ENCODE data around the gene IARS1. TPM values are rescaled to one million over a fixed set of nuclear protein-coding genes. Genes with fewer than 3 reads are reported as not detected.

Gene IARS1
- total RNA-seq, 1 experiment from 2014 or later, result 403 TPM

- intact Hi-C loops (cut with micrococcal nuclease), result no loop called here
- H3K36me3 Mint-ChIP-seq (ENCODE audit: insufficient read depth, unreplicated experiment), result peaks cover 10% of the 10 kb centered on the region
- no peaks in the 10 kb centered on the region for H3K9me3 Mint-ChIP-seq (ENCODE audit: unreplicated experiment)
- no peaks in the 10 kb centered on the region for H3K27me3 Mint-ChIP-seq (ENCODE audit: insufficient read depth, unreplicated experiment)
- DNase-seq (ENCODE audit: unreplicated experiment), result no peak
- BruUV-seq (replicated peaks), result no TSS peak
- H3K4me3 Mint-ChIP-seq (ENCODE audit: unreplicated experiment), result no peak overlapping the region
- peaks cover 12% of the 10 kb centered on the region for H3K4me1 Mint-ChIP-seq (ENCODE audit: insufficient read depth, unreplicated experiment)
- ChIA-PET POLR2A (interaction anchor here (0.6 to 3.3 kb wide), 5 partner anchors 9 to 219 kb away, joined by 3 to 8 read pairs (median 3); no protein-coding TSS in a partner anchor), CTCF (interaction anchor here (0.6 to 2.3 kb wide), 5 partner anchors 10 to 458 kb away, joined by 3 to 16 read pairs (median 3); no protein-coding TSS in a partner anchor)
- H3K27ac Mint-ChIP-seq (ENCODE audit: low read depth, unreplicated experiment), result peak overlapping the region; percentile 13
- TF ChIP-seq CTCF (IDR thresholded peaks at IDR 0.05; ENCODE audit: unreplicated experiment), result no peak
These were observed 39.8 kb upstream of the IARS1 start for GRCh38 chr9:92333282-92333634.

GRCh38 chr9:92332577-92333281, 39.2 kb upstream of the IARS1 start:
- BruUV-seq (replicated peaks), result no TSS peak
- Mint-ChIP-seq H3K27ac (ENCODE audit: low read depth, unreplicated experiment) (peak overlapping the region; percentile 13), H3K36me3 (ENCODE audit: insufficient read depth, unreplicated experiment) (peaks cover 10% of the 10 kb centered on the region), H3K9me3 (ENCODE audit: unreplicated experiment) (no peaks in the 10 kb centered on the region), H3K4me1 (ENCODE audit: insufficient read depth, unreplicated experiment) (peaks cover 17% of the 10 kb centered on the region), H3K27me3 (ENCODE audit: insufficient read depth, unreplicated experiment) (no peaks in the 10 kb centered on the region), H3K4me3 (ENCODE audit: unreplicated experiment) (no peak overlapping the region)
- CTCF ChIA-PET, result interaction anchor here (0.6 to 2.3 kb wide), 5 partner anchors 11 to 458 kb away, joined by 3 to 16 read pairs (median 3); no protein-coding TSS in a partner anchor
- no peak for DNase-seq (ENCODE audit: unreplicated experiment)
- TF ChIP-seq CTCF (IDR thresholded peaks at IDR 0.05; ENCODE audit: unreplicated experiment), result no peak
- POLR2A ChIA-PET, result interaction anchor here (0.8 to 1.5 kb wide), 4 partner anchors 8 to 174 kb away, joined by 3 read pairs; no protein-coding TSS in a partner anchor
- intact Hi-C loops (cut with micrococcal nuclease), result no loop called here

GRCh38 chr9:92328225-92328624, 34.7 kb upstream of the IARS1 start:
- ChIA-PET CTCF (interaction anchor here (0.5 to 5.9 kb wide), 27 partner anchors 11 to 463 kb away, joined by 3 to 46 read pairs (median 4); partner anchors contain the start of genes ASPN and OGN), POLR2A (interaction anchor here (0.6 to 5.0 kb wide), 15 partner anchors 9 to 473 kb away, joined by 3 to 64 read pairs (median 4); partner anchors contain the start of gene IPPK)
- H3K4me3 Mint-ChIP-seq (ENCODE audit: unreplicated experiment), result no peak overlapping the region
- H3K27me3 Mint-ChIP-seq (ENCODE audit: insufficient read depth, unreplicated experiment), result no peaks in the 10 kb centered on the region
- BruUV-seq (replicated peaks), result no TSS peak
- intact Hi-C loops (cut with micrococcal nuclease), result loop anchor here (1.0 to 5.0 kb wide), 4 partner anchors 111 to 306 kb away; no protein-coding TSS in a partner anchor
- peak; percentile 13 for TF ChIP-seq CTCF (IDR thresholded peaks at IDR 0.05; ENCODE audit: unreplicated experiment)
- H3K27ac Mint-ChIP-seq (ENCODE audit: low read depth, unreplicated experiment), result peak overlapping the region; percentile 98
- DNase-seq (ENCODE audit: unreplicated experiment), result peak; percentile 51
- no peaks in the 10 kb centered on the region for H3K9me3 Mint-ChIP-seq (ENCODE audit: unreplicated experiment)
- peaks cover 29% of the 10 kb centered on the region for H3K4me1 Mint-ChIP-seq (ENCODE audit: insufficient read depth, unreplicated experiment)
- peaks cover 10% of the 10 kb centered on the region for H3K36me3 Mint-ChIP-seq (ENCODE audit: insufficient read depth, unreplicated experiment)

GRCh38 chr9:92327283-92327850, 33.9 kb upstream of the IARS1 start:
- intact Hi-C loops (cut with micrococcal nuclease), result loop anchor here (5.0 kb wide), 1 partner anchor 180 kb away; no protein-coding TSS in a partner anchor
- Mint-ChIP-seq H3K9me3 (ENCODE audit: unreplicated experiment) (no peaks in the 10 kb centered on the region), H3K36me3 (ENCODE audit: insufficient read depth, unreplicated experiment) (peaks cover 19% of the 10 kb centered on the region), H3K27me3 (ENCODE audit: insufficient read depth, unreplicated experiment) (no peaks in the 10 kb centered on the region), H3K4me3 (ENCODE audit: unreplicated experiment) (peak overlapping the region; percentile 97), H3K4me1 (ENCODE audit: insufficient read depth, unreplicated experiment) (peaks cover 26% of the 10 kb centered on the region), H3K27ac (ENCODE audit: low read depth, unreplicated experiment) (peak overlapping the region; percentile 98)
- POLR2A ChIA-PET, result interaction anchor here (0.6 to 5.0 kb wide), 9 partner anchors 8 to 343 kb away, joined by 3 to 64 read pairs (median 11); partner anchors contain the start of gene IPPK
- no TSS peak for BruUV-seq (replicated peaks)
- CTCF ChIA-PET, result interaction anchor here (0.6 to 5.9 kb wide), 7 partner anchors 7 to 464 kb away, joined by 3 to 46 read pairs (median 5); no protein-coding TSS in a partner anchor
- no peak for DNase-seq (ENCODE audit: unreplicated experiment)
- no peak for TF ChIP-seq CTCF (IDR thresholded peaks at IDR 0.05; ENCODE audit: unreplicated experiment)
